Nucleus accumbens (tissue), 56 donors: Measurements from ENCODE around the gene MTHFD2.
"Not testable (repeated sequence)": the region's sequence is repeated elsewhere in the genome, so short reads cannot be mapped to it uniquely, and the experiment has no call there.

Experiments used
- DNase-seq, 56 donors: peaks; one replicate each; lab custom pipeline; 2025; lab: John Stamatoyannopoulos, UW

MTHFD2 gene

GRCh38 chr2:74198461-74199274 is at the start of gene MTHFD2:
MTHFD2 (plus strand) TSS chr2:74198615; CDS start chr2:74198642, 27 bp downstream.
- peak; percentile 21 to 86 (median 66) for DNase-seq

- DNase-seq = no peak
These were observed 49.2 kb upstream of the MTHFD2 start for GRCh38 chr2:74149247-74149525.

- DNase-seq = no peak
These were observed 48.7 kb upstream of the MTHFD2 start for GRCh38 chr2:74149570-74150319.

GRCh38 chr2:74152954-74153353 is 45.5 kb upstream of the MTHFD2 start:
- no peak for DNase-seq

- DNase-seq = no peak
These were observed 42.6 kb upstream of the MTHFD2 start for GRCh38 chr2:74155830-74156229.

- DNase-seq = no peak
These were observed 35.5 kb upstream of the MTHFD2 start for GRCh38 chr2:74162951-74163350.

GRCh38 chr2:74164761-74165160 is 33.7 kb upstream of the MTHFD2 start:
- DNase-seq = no peak

GRCh38 chr2:74168739-74169138 is 29.7 kb upstream of the MTHFD2 start:
- DNase-seq = no peak

GRCh38 chr2:74174909-74175308 is 23.5 kb upstream of the MTHFD2 start:
- no peak for DNase-seq

- no peak for DNase-seq
These were observed 20.7 kb upstream of the MTHFD2 start for GRCh38 chr2:74177696-74178095.

GRCh38 chr2:74178211-74179062 is 20.0 kb upstream of the MTHFD2 start, which contains the start of gene MOB1A:
MOB1A (minus strand) TSS chr2:74178879; CDS start chr2:74178674, 205 bp downstream.
- peak; percentile 53 to 99 (median 95) for DNase-seq

GRCh38 chr2:74179063-74179865 is 19.2 kb upstream of the MTHFD2 start:
- peak in 3 of 56 donors; percentile 13 to 30 (median 27) for DNase-seq

GRCh38 chr2:74181739-74182138 is 16.7 kb upstream of the MTHFD2 start:
- peak in 20 of 56 donors; percentile 2 to 45 (median 19) for DNase-seq

- no peak for DNase-seq
These were observed 14.5 kb upstream of the MTHFD2 start for GRCh38 chr2:74183878-74184277.

GRCh38 chr2:74186038-74186437 is 12.4 kb upstream of the MTHFD2 start:
- peak in 12 of 56 donors; percentile 2 to 36 (median 9) for DNase-seq

GRCh38 chr2:74186706-74187105 is 11.7 kb upstream of the MTHFD2 start:
- DNase-seq = not testable (repeated sequence)

GRCh38 chr2:74188018-74188601 is 10.3 kb upstream of the MTHFD2 start:
- DNase-seq = no peak

GRCh38 chr2:74188696-74189095 is 9.7 kb upstream of the MTHFD2 start:
- DNase-seq = no peak

GRCh38 chr2:74191596-74192380 is 6.6 kb upstream of the MTHFD2 start:
- no peak for DNase-seq
